SK-N-SH (cell line): ENCODE data around the gene KCNJ10. TPM values are rescaled to one million over a fixed set of nuclear protein-coding genes. Genes with fewer than 3 reads are reported as not detected.

ENCODE experiments used
- CTCF ChIA-PET: fragments of 300-600, 350-600 bp; formaldehyde crosslinking; extraction: SDS; loops from one replicate; lab custom pipeline; 2021; lab: Yijun Ruan, JAX
- POLR2A ChIA-PET: fragments of 350-600 bp; sonication (Branson Sonifier 250); formaldehyde crosslinking; extraction: SDS; loops from one replicate; lab custom pipeline; 2020; ENCODE audit warnings: antibody characterized with exemption, inconsistent platforms; lab: Yijun Ruan, JAX
- DNase-seq: peaks from one replicate; pipeline ENCODE4 v3.0.0; 2012
- H2AFZ ChIP-seq: fragments of 200-600 bp; sonication (generic); 2 replicates; pipeline ENCODE4 v1.8.1; 2016; ENCODE audit warnings: antibody characterized with exemption, mild to moderate bottlenecking, low read depth
- H3F3A ChIP-seq: fragments of 200-600 bp; sonication (generic); replicated peaks from 2 replicates; pipeline ENCODE3; 2016; ENCODE audit warnings: antibody characterized with exemption, mild to moderate bottlenecking; ENCODE audit not compliant: insufficient read depth
- H3K27ac ChIP-seq, 2 experiments: fragments of 200-500 bp in 1 of 2; fragments of 200-600 bp in 1 of 2; sonication (Bioruptor generic) in 1 of 2; sonication (generic), shearing (Covaris generic) in 1 of 2; 2 replicates each; pipeline versions ENCODE4 v1.5.1 to v1.6.1; 2014 to 2016; ENCODE audit warnings: low read depth in 2 of 2, inconsistent platforms in 1 of 2, low read length in 1 of 2, mild to moderate bottlenecking in 1 of 2, mixed read lengths in 1 of 2
- H3K27me3 ChIP-seq: fragments of 200-600 bp; sonication (generic), shearing (Covaris generic); 2 replicates; pipeline ENCODE4 v1.6.1; 2016; ENCODE audit warnings: mixed run types; ENCODE audit not compliant: insufficient read depth
- H3K36me3 ChIP-seq, 2 experiments: fragments of 200-500 bp in 1 of 2; fragments of 200-600 bp in 1 of 2; sonication (Bioruptor generic) in 1 of 2; sonication (generic) in 1 of 2; replicated peaks in 1 of 2; 2 replicates each; pipeline versions ENCODE3 to v1.5.1; 2014 to 2016; ENCODE audit warnings: low read length in 1 of 2, mild to moderate bottlenecking in 1 of 2; ENCODE audit not compliant: insufficient read depth in 2 of 2, control insufficient read depth in 1 of 2
- H3K4me1 ChIP-seq, 2 experiments: fragments of 200-500 bp in 1 of 2; fragments of 200-600 bp in 1 of 2; sonication (Bioruptor generic) in 1 of 2; sonication (generic), shearing (Covaris generic) in 1 of 2; 2 replicates each; pipeline versions ENCODE4 v1.5.1 to v1.6.1; 2014 to 2016; ENCODE audit warnings: low read depth in 1 of 2, low read length in 1 of 2, mixed run types in 1 of 2; ENCODE audit not compliant: insufficient read depth in 2 of 2, control insufficient read depth in 1 of 2
- H3K4me2 ChIP-seq: fragments of 200-600 bp; sonication (generic), shearing (Covaris generic); 2 replicates; pipeline ENCODE4 v1.6.1; 2017; ENCODE audit warnings: mixed run types
- H3K4me3 ChIP-seq, 2 experiments: fragments of 200-500 bp in 1 of 2; fragments of 200-600 bp in 1 of 2; sonication (Bioruptor generic) in 1 of 2; sonication (generic), shearing (Covaris generic) in 1 of 2; 2 replicates each; pipeline versions ENCODE4 v1.5.1 to v1.8.1; 2014 to 2016; ENCODE audit warnings: low read depth in 2 of 2, inconsistent platforms in 1 of 2, low read length in 1 of 2, mild to moderate bottlenecking in 1 of 2, mixed read lengths in 1 of 2, moderate library complexity in 1 of 2
- H3K79me2 ChIP-seq: fragments of 200-600 bp; sonication (generic); 2 replicates; pipeline ENCODE4 v1.8.1; 2017; ENCODE audit warnings: mild to moderate bottlenecking; ENCODE audit not compliant: insufficient read depth
- H3K9ac ChIP-seq: fragments of 200-600 bp; sonication (generic); 2 replicates; pipeline ENCODE4 v1.6.1; 2017; ENCODE audit warnings: mixed run types
- H3K9me2 ChIP-seq: fragments of 200-600 bp; sonication (generic); 2 replicates; pipeline ENCODE4 v1.6.1; 2017; ENCODE audit warnings: mixed run types
- H3K9me3 ChIP-seq: fragments of 200-600 bp; sonication (generic); 2 replicates; pipeline ENCODE4 v1.6.1; 2017; ENCODE audit warnings: mixed run types, mild to moderate bottlenecking, moderate library complexity
- H4K20me1 ChIP-seq: fragments of 200-600 bp; sonication (generic); 2 replicates; pipeline ENCODE4 v1.6.1; 2017; ENCODE audit warnings: mild to moderate bottlenecking, mixed run types; ENCODE audit not compliant: insufficient read depth
- ELF1 ChIP-seq: IDR thresholded peaks from 2 replicates; pipeline ENCODE4 v1.4.0; 2012
- EP300 ChIP-seq, 2 experiments: IDR thresholded peaks; 2 replicates each; pipeline versions ENCODE4 v1.4.0 to v1.6.1; 2012; ENCODE audit warnings: borderline replicate concordance in 1 of 2, low read depth in 1 of 2, low read length in 1 of 2
- EZH2phosphoT487 ChIP-seq: fragments of 200-600 bp; sonication (generic); IDR thresholded peaks from 2 replicates; pipeline ENCODE4 v1.6.1; 2017; ENCODE audit warnings: low read depth, mixed run types, mild to moderate bottlenecking, antibody characterized with exemption, moderate library complexity, borderline replicate concordance
- FOXM1 ChIP-seq: IDR thresholded peaks from 2 replicates; pipeline ENCODE4 v1.4.0; 2012; ENCODE audit warnings: low read depth, mild to moderate bottlenecking
- GABPA ChIP-seq: IDR thresholded peaks from 2 replicates; pipeline ENCODE4 v1.4.0; 2012; ENCODE audit warnings: low read depth, mild to moderate bottlenecking
- GATA2 ChIP-seq: sonication (generic); formaldehyde crosslinking; IDR thresholded peaks from 2 replicates; pipeline ENCODE4 v1.5.0; 2020; ENCODE audit warnings: mild to moderate bottlenecking, missing genetic modification reagents
- JUND ChIP-seq: IDR thresholded peaks from 2 replicates; pipeline ENCODE4 v1.4.0; 2012
- MEF2A ChIP-seq: IDR thresholded peaks from 2 replicates; pipeline ENCODE4 v1.4.0; 2012; ENCODE audit warnings: low read depth, borderline replicate concordance
- NFIC ChIP-seq: IDR thresholded peaks from 2 replicates; pipeline ENCODE4 v1.4.0; 2012; ENCODE audit warnings: borderline replicate concordance
- RCOR1 ChIP-seq: fragments of 150-350 bp; IDR thresholded peaks from 2 replicates; pipeline ENCODE4 v1.6.1; 2017; ENCODE audit warnings: antibody characterized with exemption, low read length
- RFX5 ChIP-seq: IDR thresholded peaks from 2 replicates; pipeline ENCODE4 v1.6.1; 2012; ENCODE audit warnings: mild to moderate bottlenecking, improper control_type of control experiment, low read length
- RXRA ChIP-seq: IDR thresholded peaks from 2 replicates; pipeline ENCODE4 v1.4.0; 2012; ENCODE audit warnings: low read depth, mild to moderate bottlenecking, borderline replicate concordance
- SIN3A ChIP-seq: IDR thresholded peaks from 2 replicates; pipeline ENCODE4 v1.6.1; 2012; ENCODE audit warnings: low read depth, mild to moderate bottlenecking, low read length, moderate library complexity, borderline replicate concordance
- SMC3 ChIP-seq: IDR thresholded peaks from 2 replicates; pipeline ENCODE4 v1.6.1; 2012; ENCODE audit warnings: low read depth, low read length, improper control_type of control experiment
- TAF1 ChIP-seq: IDR thresholded peaks from 2 replicates; pipeline ENCODE4 v1.6.1; 2012; ENCODE audit warnings: low read depth, mild to moderate bottlenecking, low read length, moderate library complexity, borderline replicate concordance
- TCF12 ChIP-seq: IDR thresholded peaks from 2 replicates; pipeline ENCODE4 v1.4.0; 2012
- TEAD4 ChIP-seq: IDR thresholded peaks from 2 replicates; pipeline ENCODE4 v1.4.0; 2012; ENCODE audit warnings: mild to moderate bottlenecking, borderline replicate concordance; ENCODE audit not compliant: insufficient read depth
- WGBS: methylation state at CpG from one replicate; pipeline ENCODE4 v1.1.6; 2017; ENCODE audit warnings: low lambda C conversion rate; 5-methylcytosine and 5-hydroxymethylcytosine counted together
- polyA plus RNA-seq, 3 experiments: library from polyadenylated mRNA; depleted of rRNA; stranded (reverse); fragments of >200 nt; gene quantifications; 2 replicates each; pipeline ENCODE4 v1.2.3, GENCODE V29; 2012
- TF ChIP-seq, protein P1 (sequence below): IDR thresholded peaks from 2 replicates; pipeline ENCODE4 v1.4.0; 2012; ENCODE audit warnings: low read depth, borderline replicate concordance
- TF ChIP-seq, protein P2 (sequence below): IDR thresholded peaks from 2 replicates; pipeline ENCODE4; 2012
- TF ChIP-seq, protein P3 (sequence below): IDR thresholded peaks from 2 replicates; pipeline ENCODE4 v1.4.0; 2012; ENCODE audit warnings: low read depth, borderline replicate concordance

Gene KCNJ10
- polyA plus RNA-seq, 1 of the 3 experiments (the other 2 are of a cell fraction), result not detected

DNA sequence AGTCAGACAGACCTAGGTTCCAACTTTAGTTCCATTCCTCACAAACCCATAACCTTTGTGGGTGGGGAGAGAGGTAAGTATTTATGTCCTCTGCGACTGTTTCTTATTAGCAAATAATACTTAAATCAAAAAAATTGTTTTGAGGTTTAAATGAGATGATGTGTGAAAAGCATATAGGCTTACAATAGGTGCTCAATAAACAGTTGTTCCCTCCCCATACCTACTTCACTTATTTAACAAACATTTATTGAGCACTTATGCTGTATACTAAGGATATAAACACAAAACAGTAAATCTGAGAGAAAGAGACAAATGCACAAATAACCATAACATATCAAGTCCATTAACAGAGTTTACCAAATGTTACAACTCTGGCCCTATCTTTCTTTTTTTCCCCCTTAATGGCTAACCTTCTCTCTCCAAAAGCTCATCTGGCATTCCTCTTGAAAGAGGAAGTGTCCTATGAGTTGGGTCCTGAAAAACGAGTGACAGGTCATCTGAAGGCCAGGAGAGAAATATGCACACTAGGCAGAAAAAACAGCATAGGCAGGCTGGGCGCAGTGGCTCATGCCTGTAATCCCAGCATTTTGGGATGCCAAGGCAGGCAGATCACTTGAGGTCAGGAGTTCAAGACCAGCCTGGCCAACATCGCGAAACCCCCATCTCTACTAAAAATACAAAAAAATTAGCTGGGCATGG, 48.4 kb downstream of the KCNJ10 start:
- Histone ChIP-seq H3F3A (peaks cover 5% of the 10 kb centered on the region), H3K4me1 (peaks cover 5 to 12% of the 10 kb centered on the region in 2 experiments; a peak in 3 of 4 replicates), H3K79me2 (no peaks in the 10 kb centered on the region), H2AFZ (no peak overlapping the region), H3K9me3 (no peaks in the 10 kb centered on the region), H3K36me3 (peaks cover 0 to 7% of the 10 kb centered on the region in 2 experiments)
- no peak for DNase-seq
- 72% methylated on average over 5 of the region's 5 CpGs for WGBS
- TF ChIP-seq RFX5 (no peak), TAF1 (no peak), JUND (no peak), TEAD4 (no peak), RCOR1 (no peak), TCF12 (no peak), EZH2phosphoT487 (no peak), GABPA (no peak), FOXM1 (no peak), MEF2A (no peak), RXRA (no peak), NFIC (no peak)
- TF ChIP-seq, protein P1, sequence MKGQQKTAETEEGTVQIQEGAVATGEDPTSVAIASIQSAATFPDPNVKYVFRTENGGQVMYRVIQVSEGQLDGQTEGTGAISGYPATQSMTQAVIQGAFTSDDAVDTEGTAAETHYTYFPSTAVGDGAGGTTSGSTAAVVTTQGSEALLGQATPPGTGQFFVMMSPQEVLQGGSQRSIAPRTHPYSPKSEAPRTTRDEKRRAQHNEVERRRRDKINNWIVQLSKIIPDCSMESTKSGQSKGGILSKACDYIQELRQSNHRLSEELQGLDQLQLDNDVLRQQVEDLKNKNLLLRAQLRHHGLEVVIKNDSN, result no peak
- TF ChIP-seq, protein P2, sequence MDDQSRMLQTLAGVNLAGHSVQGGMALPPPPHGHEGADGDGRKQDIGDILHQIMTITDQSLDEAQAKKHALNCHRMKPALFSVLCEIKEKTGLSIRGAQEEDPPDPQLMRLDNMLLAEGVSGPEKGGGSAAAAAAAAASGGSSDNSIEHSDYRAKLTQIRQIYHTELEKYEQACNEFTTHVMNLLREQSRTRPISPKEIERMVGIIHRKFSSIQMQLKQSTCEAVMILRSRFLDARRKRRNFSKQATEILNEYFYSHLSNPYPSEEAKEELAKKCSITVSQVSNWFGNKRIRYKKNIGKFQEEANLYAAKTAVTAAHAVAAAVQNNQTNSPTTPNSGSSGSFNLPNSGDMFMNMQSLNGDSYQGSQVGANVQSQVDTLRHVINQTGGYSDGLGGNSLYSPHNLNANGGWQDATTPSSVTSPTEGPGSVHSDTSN, result no peak
- TF ChIP-seq, all 33 proteins: peak for 0
- H3K27ac ChIP-seq, result no peak overlapping the region
- H3K27me3 ChIP-seq, result no peaks in the 10 kb centered on the region
- no peak overlapping the region for H3K4me3 ChIP-seq
- H3K4me2 ChIP-seq, result no peak overlapping the region
- H3K9ac ChIP-seq, result no peak overlapping the region
- POLR2A ChIA-PET, result no interaction called here
- H4K20me1 ChIP-seq, result no peaks in the 10 kb centered on the region
- CTCF ChIA-PET, result interaction anchor here (1.1 to 4.1 kb wide), 2 partner anchors 15 to 83 kb away, joined by 3 to 67 read pairs; no protein-coding TSS in a partner anchor
- H3K9me2 ChIP-seq, result no peaks in the 10 kb centered on the region

DNA sequence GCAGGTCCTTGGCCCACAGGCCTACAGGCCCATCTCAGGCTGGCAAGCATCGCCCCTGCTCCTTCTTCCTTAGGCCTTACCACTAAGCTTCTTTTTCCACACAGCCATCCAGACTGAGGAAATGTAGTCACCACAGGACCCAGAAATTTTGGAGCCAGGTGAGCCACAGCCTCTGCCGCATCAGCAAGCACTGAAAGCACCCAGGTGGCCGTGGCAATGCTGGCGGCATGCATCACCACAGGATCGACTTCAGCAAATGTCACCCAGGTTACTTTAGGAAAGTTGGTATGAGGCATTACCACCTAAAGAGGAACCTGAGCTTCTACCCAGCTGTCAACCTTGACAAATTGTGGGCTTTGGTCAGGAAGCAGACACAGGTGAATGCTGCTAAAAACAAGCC, 49.8 kb downstream of the KCNJ10 start:
- Histone ChIP-seq H3K9me2 (no peaks in the 10 kb centered on the region), H3K4me1 (peaks cover 5 to 12% of the 10 kb centered on the region in 2 experiments; a peak in 3 of 4 replicates), H3K36me3 (no peaks in the 10 kb centered on the region), H3K4me3 (no peak overlapping the region), H3K27me3 (no peaks in the 10 kb centered on the region), H3F3A (peaks cover 5% of the 10 kb centered on the region), H3K9me3 (no peaks in the 10 kb centered on the region), H4K20me1 (no peaks in the 10 kb centered on the region), H2AFZ (no peak overlapping the region), H3K27ac (no peak overlapping the region), H3K79me2 (no peaks in the 10 kb centered on the region), H3K9ac (no peak overlapping the region), H3K4me2 (no peak overlapping the region)
- DNase-seq, result no peak
- TF ChIP-seq SMC3 (no peak), GATA2 (CRISPR knock-in tag) (no peak), TEAD4 (no peak), ELF1 (no peak), SIN3A (no peak), RFX5 (no peak), RXRA (no peak), EP300 (IDR thresholded peaks at IDR 0.05; ENCODE audit: borderline replicate concordance in 1 of 2, low read depth in 1 of 2, low read length in 1 of 2) (no peak), RCOR1 (no peak)
- TF ChIP-seq, protein P3, sequence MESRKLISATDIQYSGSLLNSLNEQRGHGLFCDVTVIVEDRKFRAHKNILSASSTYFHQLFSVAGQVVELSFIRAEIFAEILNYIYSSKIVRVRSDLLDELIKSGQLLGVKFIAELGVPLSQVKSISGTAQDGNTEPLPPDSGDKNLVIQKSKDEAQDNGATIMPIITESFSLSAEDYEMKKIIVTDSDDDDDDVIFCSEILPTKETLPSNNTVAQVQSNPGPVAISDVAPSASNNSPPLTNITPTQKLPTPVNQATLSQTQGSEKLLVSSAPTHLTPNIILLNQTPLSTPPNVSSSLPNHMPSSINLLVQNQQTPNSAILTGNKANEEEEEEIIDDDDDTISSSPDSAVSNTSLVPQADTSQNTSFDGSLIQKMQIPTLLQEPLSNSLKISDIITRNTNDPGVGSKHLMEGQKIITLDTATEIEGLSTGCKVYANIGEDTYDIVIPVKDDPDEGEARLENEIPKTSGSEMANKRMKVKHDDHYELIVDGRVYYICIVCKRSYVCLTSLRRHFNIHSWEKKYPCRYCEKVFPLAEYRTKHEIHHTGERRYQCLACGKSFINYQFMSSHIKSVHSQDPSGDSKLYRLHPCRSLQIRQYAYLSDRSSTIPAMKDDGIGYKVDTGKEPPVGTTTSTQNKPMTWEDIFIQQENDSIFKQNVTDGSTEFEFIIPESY, result no peak
- CTCF ChIA-PET, result interaction anchor here (1.4 to 5.6 kb wide), 3 partner anchors 14 to 85 kb away, joined by 3 to 96 read pairs (median 5); no protein-coding TSS in a partner anchor
- 80% methylated on average over 5 of the region's 5 CpGs for WGBS
- POLR2A ChIA-PET, result no interaction called here
